Astrocyte (in vitro differentiated cells and primary cell): ENCODE measurements around the gene SPOCK3. TPM values are rescaled to one million over a fixed set of nuclear protein-coding genes. Genes with fewer than 3 reads are reported as not detected.
"Not testable (repeated sequence)": the region's sequence is repeated elsewhere in the genome, so short reads cannot be mapped to it uniquely, and the experiment has no call there.

ENCODE experiments used
- DNase-seq: peaks from one replicate; pipeline ENCODE4 v3.0.0-alpha.2; 2010; ENCODE audit warnings: low read depth
- FAIRE-seq: peaks from 2 replicates; lab custom pipeline; 2011; peaks lifted over from hg19 to GRCh38; lab: Jason Lieb, UNC
- H2AFZ ChIP-seq: 2 replicates; pipeline ENCODE4 v1.6.0; 2012; ENCODE audit warnings: low read depth, low read length, inconsistent platforms
- H3K27ac ChIP-seq: 2 replicates; pipeline ENCODE4 v1.5.1; 2011; ENCODE audit warnings: low read depth, low read length, inconsistent platforms
- H3K27me3 ChIP-seq: 2 replicates; pipeline ENCODE4 v1.6.0; 2011; ENCODE audit warnings: low read length, inconsistent platforms; ENCODE audit not compliant: insufficient read depth
- H3K36me3 ChIP-seq: 2 replicates; pipeline ENCODE4 v1.5.1; 2011; ENCODE audit warnings: low read length, inconsistent platforms; ENCODE audit not compliant: insufficient read depth
- H3K4me1 ChIP-seq: 2 replicates; pipeline ENCODE4 v1.5.1; 2011; ENCODE audit warnings: low read length, inconsistent platforms; ENCODE audit not compliant: insufficient read depth
- H3K4me2 ChIP-seq: 2 replicates; pipeline ENCODE4 v1.6.0; 2012; ENCODE audit warnings: low read length, inconsistent platforms
- H3K4me3 ChIP-seq: 2 replicates; pipeline ENCODE4 v1.5.1; 2011; ENCODE audit warnings: low read depth, mild to moderate bottlenecking, low read length, inconsistent platforms; ENCODE audit not compliant: insufficient read depth
- H3K79me2 ChIP-seq: 2 replicates; pipeline ENCODE4 v1.6.0; 2012; ENCODE audit warnings: mild to moderate bottlenecking, low read length, inconsistent platforms; ENCODE audit not compliant: insufficient read depth
- H3K9ac ChIP-seq: 2 replicates; pipeline ENCODE4 v1.6.0; 2012; ENCODE audit warnings: mild to moderate bottlenecking, low read length, inconsistent platforms
- H3K9me3 ChIP-seq: 2 replicates; pipeline ENCODE4 v1.5.1; 2012; ENCODE audit warnings: low read depth, mild to moderate bottlenecking, low read length, inconsistent platforms; ENCODE audit not compliant: insufficient read depth
- H4K20me1 ChIP-seq: 2 replicates; pipeline ENCODE4 v1.6.0; 2012; ENCODE audit warnings: low read length, inconsistent platforms; ENCODE audit not compliant: insufficient read depth
- H3K27ac Mint-ChIP-seq: one replicate; pipeline ENCODE4 v1.8.0; 2021; ENCODE audit warnings: mild to moderate bottlenecking, mixed read lengths; ENCODE audit not compliant: unreplicated experiment
- H3K27me3 Mint-ChIP-seq: one replicate; pipeline ENCODE4 v1.8.0; 2021; ENCODE audit warnings: low read depth, mixed read lengths; ENCODE audit not compliant: unreplicated experiment
- H3K36me3 Mint-ChIP-seq: one replicate; pipeline ENCODE4 v1.8.0; 2021; ENCODE audit warnings: low read depth, mixed read lengths; ENCODE audit not compliant: unreplicated experiment
- H3K4me1 Mint-ChIP-seq: one replicate; pipeline ENCODE4 v1.8.0; 2021; ENCODE audit warnings: low read depth, mixed read lengths; ENCODE audit not compliant: unreplicated experiment
- H3K4me3 Mint-ChIP-seq: one replicate; pipeline ENCODE4 v1.8.0; 2021; ENCODE audit warnings: mild to moderate bottlenecking, moderate library complexity, mixed read lengths; ENCODE audit not compliant: unreplicated experiment
- H3K9me3 Mint-ChIP-seq: one replicate; pipeline ENCODE4 v1.8.0; 2021; ENCODE audit warnings: mild to moderate bottlenecking, mixed read lengths; ENCODE audit not compliant: unreplicated experiment
- EZH2 ChIP-seq: IDR thresholded peaks from 2 replicates; pipeline ENCODE4 v1.6.1; 2012; ENCODE audit warnings: mild to moderate bottlenecking, low read length, inconsistent platforms; ENCODE audit not compliant: insufficient read depth
- total RNA-seq: library from RNA; stranded (reverse); gene quantifications from 2 replicates; pipeline ENCODE4 v1.2.1, GENCODE V29; 2021
- TF ChIP-seq, protein P1 (sequence below): IDR thresholded peaks from 2 replicates; pipeline ENCODE4 v1.5.1; 2011; ENCODE audit warnings: low read depth, mild to moderate bottlenecking, inconsistent platforms, low read length, moderate library complexity; ENCODE audit not compliant: insufficient read depth

Gene SPOCK3
- total RNA-seq, 1 donor from 2014 or later: 0.59 TPM

DNA sequence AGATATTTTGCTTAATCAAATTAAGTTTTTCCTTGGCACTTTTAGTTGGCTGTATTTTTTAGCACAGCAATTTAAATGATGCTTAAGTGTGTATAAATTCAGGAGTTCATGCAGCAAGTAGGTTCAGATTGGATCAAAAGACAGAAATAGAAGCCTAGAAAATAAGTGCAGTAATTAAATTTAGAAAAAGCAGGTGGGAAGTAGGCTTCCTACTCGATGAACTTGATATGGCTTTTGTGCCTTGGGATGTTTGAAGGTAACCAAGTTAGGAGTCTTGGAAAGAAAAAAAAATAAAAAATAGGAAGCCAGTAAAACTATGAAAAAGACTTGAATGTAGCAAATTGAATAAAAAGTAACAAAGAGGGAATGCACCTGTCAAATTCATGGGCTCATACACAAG lies 372.3 kb downstream of the SPOCK3 start:
- H3K27me3 ChIP-seq: no peaks in the 10 kb centered on the region
- Mint-ChIP-seq H3K27me3 (no peaks in the 10 kb centered on the region), H3K36me3 (no peaks in the 10 kb centered on the region), H3K9me3 (no peaks in the 10 kb centered on the region), H3K4me1 (no peaks in the 10 kb centered on the region), H3K27ac (no peak overlapping the region), H3K4me3 (no peak overlapping the region)
- H3K27ac ChIP-seq: no peak overlapping the region
- no peak overlapping the region for H3K4me3 ChIP-seq
- H3K4me2 ChIP-seq: no peak overlapping the region
- no peaks in the 10 kb centered on the region for H3K36me3 ChIP-seq
- TF ChIP-seq EZH2: no peak
- TF ChIP-seq, protein P1, sequence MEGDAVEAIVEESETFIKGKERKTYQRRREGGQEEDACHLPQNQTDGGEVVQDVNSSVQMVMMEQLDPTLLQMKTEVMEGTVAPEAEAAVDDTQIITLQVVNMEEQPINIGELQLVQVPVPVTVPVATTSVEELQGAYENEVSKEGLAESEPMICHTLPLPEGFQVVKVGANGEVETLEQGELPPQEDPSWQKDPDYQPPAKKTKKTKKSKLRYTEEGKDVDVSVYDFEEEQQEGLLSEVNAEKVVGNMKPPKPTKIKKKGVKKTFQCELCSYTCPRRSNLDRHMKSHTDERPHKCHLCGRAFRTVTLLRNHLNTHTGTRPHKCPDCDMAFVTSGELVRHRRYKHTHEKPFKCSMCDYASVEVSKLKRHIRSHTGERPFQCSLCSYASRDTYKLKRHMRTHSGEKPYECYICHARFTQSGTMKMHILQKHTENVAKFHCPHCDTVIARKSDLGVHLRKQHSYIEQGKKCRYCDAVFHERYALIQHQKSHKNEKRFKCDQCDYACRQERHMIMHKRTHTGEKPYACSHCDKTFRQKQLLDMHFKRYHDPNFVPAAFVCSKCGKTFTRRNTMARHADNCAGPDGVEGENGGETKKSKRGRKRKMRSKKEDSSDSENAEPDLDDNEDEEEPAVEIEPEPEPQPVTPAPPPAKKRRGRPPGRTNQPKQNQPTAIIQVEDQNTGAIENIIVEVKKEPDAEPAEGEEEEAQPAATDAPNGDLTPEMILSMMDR: no peak
- no peaks in the 10 kb centered on the region for H3K9me3 ChIP-seq
- no peak overlapping the region for H3K9ac ChIP-seq
- no peaks in the 10 kb centered on the region for H4K20me1 ChIP-seq
- H3K4me1 ChIP-seq: no peaks in the 10 kb centered on the region
- DNase-seq: no peak
- H3K79me2 ChIP-seq: no peaks in the 10 kb centered on the region
- no peak overlapping the region for H2AFZ ChIP-seq
- no peak for FAIRE-seq

DNA sequence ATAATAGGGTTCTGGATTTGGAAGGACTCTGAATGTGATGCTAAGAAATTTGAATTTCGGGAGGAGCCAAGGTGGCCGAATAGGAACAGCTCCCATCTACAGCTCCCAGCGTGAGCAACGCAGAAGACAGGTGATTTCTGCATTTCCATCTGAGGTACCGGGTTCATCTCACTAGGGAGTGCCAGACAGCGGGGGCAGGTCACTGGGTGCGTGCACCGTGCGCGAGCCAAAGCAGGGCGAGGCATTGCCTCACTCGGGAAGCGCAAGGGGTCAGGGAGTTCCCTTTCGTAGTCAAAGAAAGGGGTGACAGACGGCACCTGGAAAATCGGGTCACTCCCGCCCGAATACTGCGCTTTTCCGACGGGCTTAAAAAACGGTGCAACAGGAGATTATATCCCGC lies 383.9 kb downstream of the SPOCK3 start:
- not testable (repeated sequence) for H3K36me3 Mint-ChIP-seq, H3K4me2 ChIP-seq, H3K27me3 ChIP-seq, H3K36me3 ChIP-seq, H3K9me3 Mint-ChIP-seq, H3K27me3 Mint-ChIP-seq, DNase-seq, H3K9me3 ChIP-seq, H3K4me3 Mint-ChIP-seq, H3K4me3 ChIP-seq, H3K27ac Mint-ChIP-seq, FAIRE-seq, H3K27ac ChIP-seq, H2AFZ ChIP-seq, H3K4me1 Mint-ChIP-seq, H3K79me2 ChIP-seq, H4K20me1 ChIP-seq, H3K4me1 ChIP-seq, H3K9ac ChIP-seq

DNA sequence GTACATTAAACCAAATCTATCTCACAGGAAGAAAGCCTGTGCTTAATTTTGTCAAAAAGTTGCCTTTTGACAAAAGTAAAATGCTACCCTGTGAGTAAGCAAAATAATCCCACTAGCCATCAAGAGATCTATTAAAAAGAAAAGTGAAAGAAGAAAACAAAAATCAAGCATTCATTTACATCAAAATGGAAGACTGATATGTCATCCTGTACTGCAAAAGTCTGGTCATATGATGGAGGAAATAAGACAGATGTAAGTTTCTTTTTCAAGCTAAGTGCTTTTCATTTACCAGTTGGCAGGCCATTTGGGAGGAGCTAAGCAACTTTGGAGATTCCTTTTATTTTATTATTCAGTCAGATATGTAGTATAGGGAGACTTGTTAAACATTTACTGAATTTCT lies 387.4 kb downstream of the SPOCK3 start:
- no peak for FAIRE-seq

More for the DNA sequence above, 387.4 kb downstream of the SPOCK3 start:
- TF ChIP-seq EZH2: no peak
- TF ChIP-seq, protein P1: no peak
- Mint-ChIP-seq H3K4me1 (no peaks in the 10 kb centered on the region), H3K4me3 (no peak overlapping the region), H3K9me3 (peaks cover 6% of the 10 kb centered on the region), H3K27ac (no peak overlapping the region), H3K36me3 (peaks cover 1% of the 10 kb centered on the region), H3K27me3 (no peaks in the 10 kb centered on the region)
- Histone ChIP-seq H3K27me3 (no peaks in the 10 kb centered on the region), H3K4me1 (no peaks in the 10 kb centered on the region), H3K36me3 (no peaks in the 10 kb centered on the region), H3K9ac (no peak overlapping the region), H3K4me3 (no peak overlapping the region), H4K20me1 (no peaks in the 10 kb centered on the region), H3K79me2 (no peaks in the 10 kb centered on the region), H3K4me2 (no peak overlapping the region), H2AFZ (no peak overlapping the region), H3K9me3 (no peaks in the 10 kb centered on the region), H3K27ac (no peak overlapping the region)
- DNase-seq: no peak
